Keratinocyte (primary cell): ENCODE measurements around the gene PDZD2. TPM values are rescaled to one million over a fixed set of nuclear protein-coding genes. Genes with fewer than 3 reads are reported as not detected.

ENCODE experiments used
- DNase-seq: peaks from one replicate; pipeline ENCODE4 v3.0.0-alpha.2; 2011; ENCODE audit warnings: low read depth, missing footprints, low spot score
- FAIRE-seq: peaks from 2 replicates; lab custom pipeline; 2011; peaks lifted over from hg19 to GRCh38; lab: Jason Lieb, UNC
- H2AFZ ChIP-seq: 2 replicates; pipeline ENCODE4 v1.6.0; 2012; ENCODE audit warnings: low read length, control low read depth, inconsistent platforms; ENCODE audit not compliant: control insufficient read depth
- H3K27ac ChIP-seq: 2 replicates; pipeline ENCODE4 v1.5.1; 2011; ENCODE audit warnings: low read length; ENCODE audit not compliant: control insufficient read depth, insufficient read depth
- H3K27me3 ChIP-seq: 3 replicates; pipeline ENCODE4 v1.6.0; 2011; ENCODE audit warnings: low read length; ENCODE audit not compliant: control insufficient read depth, insufficient read depth; ENCODE audit errors: extremely low read depth
- H3K36me3 ChIP-seq, 2 experiments: 2 replicates in 1 of 2; 3 replicates in 1 of 2; pipeline ENCODE4 v1.5.1; 2011; ENCODE audit warnings: low read length in 2 of 2, mild to moderate bottlenecking in 1 of 2; ENCODE audit not compliant: control insufficient read depth in 2 of 2, insufficient read depth in 2 of 2; ENCODE audit errors: extremely low read depth in 1 of 2
- H3K4me1 ChIP-seq: 3 replicates; pipeline ENCODE4 v1.5.1; 2011; ENCODE audit warnings: low read length; ENCODE audit not compliant: control insufficient read depth, insufficient read depth; ENCODE audit errors: extremely low read depth
- H3K4me2 ChIP-seq: 3 replicates; pipeline ENCODE4 v1.6.0; 2011; ENCODE audit warnings: low read depth, low read length; ENCODE audit not compliant: control insufficient read depth, insufficient read depth; ENCODE audit errors: extremely low read depth
- H3K4me3 ChIP-seq, 3 experiments: fragments of 200-600 bp in 1 of 3; sonication (generic) in 1 of 3; 2 replicates in 2 of 3; 3 replicates in 1 of 3; pipeline ENCODE4 v1.5.1; 2011 to 2016; ENCODE audit warnings: low read length in 3 of 3, mild to moderate bottlenecking in 3 of 3, control low read depth in 2 of 3, inconsistent platforms in 1 of 3, low read depth in 1 of 3, mixed read lengths in 1 of 3, mixed run types in 1 of 3, moderate library complexity in 1 of 3; ENCODE audit not compliant: control insufficient read depth in 2 of 3, insufficient read depth in 2 of 3; ENCODE audit errors: extremely low read depth in 1 of 3
- H3K79me2 ChIP-seq: 2 replicates; pipeline ENCODE4 v1.6.0; 2012; ENCODE audit warnings: low read length; ENCODE audit not compliant: control insufficient read depth, insufficient read depth
- H3K9ac ChIP-seq: 3 replicates; pipeline ENCODE4 v1.6.0; 2011; ENCODE audit warnings: low read length; ENCODE audit not compliant: control insufficient read depth, insufficient read depth; ENCODE audit errors: extremely low read depth
- H3K9me1 ChIP-seq: 3 replicates; pipeline ENCODE4 v1.6.0; 2011; ENCODE audit warnings: low read length; ENCODE audit not compliant: control insufficient read depth, insufficient read depth; ENCODE audit errors: extremely low read depth
- H3K9me3 ChIP-seq: 2 replicates; pipeline ENCODE4 v1.5.1; 2012; ENCODE audit warnings: low read depth, low read length; ENCODE audit not compliant: control insufficient read depth
- H4K20me1 ChIP-seq: 3 replicates; pipeline ENCODE4 v1.6.0; 2011; ENCODE audit warnings: low read length; ENCODE audit not compliant: control insufficient read depth, insufficient read depth; ENCODE audit errors: extremely low read depth
- EZH2 ChIP-seq: IDR thresholded peaks from one replicate; pipeline ENCODE4 v1.6.1; 2012; ENCODE audit warnings: inconsistent platforms, mild to moderate bottlenecking, low read length, moderate library complexity
- dilution Hi-C: fragments of 300-500 bp; cut with MboI; formaldehyde crosslinking; loops from one replicate; pipeline ENCODE4 v1.7.0; 2020; ENCODE audit warnings: low sequenced_read_pairs; ENCODE audit not compliant: extremely low pct_ligation_motif_present
- polyA plus RNA-seq, 5 experiments: library from polyadenylated mRNA; depleted of rRNA in 3 of 5; stranded (reverse) in 3 of 5; stranded (forward) in 1 of 5; unstranded in 1 of 5; fragments of >200 nt; gene quantifications; 1 replicate in 1 of 5; 2 replicates in 3 of 5; 3 replicates in 1 of 5; pipeline versions ENCODE4 v1.2.1 to v1.2.3, GENCODE V29; 2011 to 2012; ENCODE audit warnings: missing spikeins in 2 of 5, low read depth in 1 of 5, low replicate concordance in 1 of 5
- TF ChIP-seq, protein P1 (sequence below), 3 experiments: IDR thresholded peaks in 1 of 3; conservative IDR thresholded peaks in 1 of 3; optimal IDR thresholded peaks in 1 of 3; 2 replicates in 2 of 3; 3 replicates in 1 of 3; pipeline versions ENCODE3 to v1.5.1; 2011; ENCODE audit warnings: low read length in 3 of 3, mild to moderate bottlenecking in 3 of 3, moderate library complexity in 2 of 3, control low read depth in 1 of 3, inconsistent platforms in 1 of 3; ENCODE audit not compliant: insufficient read depth in 2 of 3; ENCODE audit errors: extremely low read depth in 1 of 3

PDZD2 gene
- polyA plus RNA-seq, 1 donor (not counting 4 experiments of a cell fraction or from before 2014, with no cell fraction given): 7.3 TPM

DNA sequence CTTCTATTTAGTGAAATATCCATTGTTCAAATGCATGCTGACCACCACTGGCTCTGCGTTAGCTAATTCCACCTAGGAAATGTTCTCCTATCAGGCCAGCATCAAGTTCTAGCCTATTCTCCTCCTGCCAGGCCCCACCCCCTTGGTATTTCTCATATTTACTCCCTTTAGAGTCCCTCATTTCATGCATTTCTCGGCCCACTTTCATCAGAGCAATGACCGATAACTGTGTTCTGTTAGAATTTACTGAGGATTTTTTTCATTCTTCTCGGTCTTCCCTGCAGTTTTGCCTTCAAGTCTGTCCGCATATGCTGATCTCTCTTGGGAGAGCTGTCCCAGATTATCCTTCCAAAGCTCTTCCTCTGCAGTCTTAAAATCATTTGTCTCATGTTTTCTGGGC, 391.8 kb downstream of the PDZD2 start:
- FAIRE-seq: no peak
- TF ChIP-seq, protein P1, sequence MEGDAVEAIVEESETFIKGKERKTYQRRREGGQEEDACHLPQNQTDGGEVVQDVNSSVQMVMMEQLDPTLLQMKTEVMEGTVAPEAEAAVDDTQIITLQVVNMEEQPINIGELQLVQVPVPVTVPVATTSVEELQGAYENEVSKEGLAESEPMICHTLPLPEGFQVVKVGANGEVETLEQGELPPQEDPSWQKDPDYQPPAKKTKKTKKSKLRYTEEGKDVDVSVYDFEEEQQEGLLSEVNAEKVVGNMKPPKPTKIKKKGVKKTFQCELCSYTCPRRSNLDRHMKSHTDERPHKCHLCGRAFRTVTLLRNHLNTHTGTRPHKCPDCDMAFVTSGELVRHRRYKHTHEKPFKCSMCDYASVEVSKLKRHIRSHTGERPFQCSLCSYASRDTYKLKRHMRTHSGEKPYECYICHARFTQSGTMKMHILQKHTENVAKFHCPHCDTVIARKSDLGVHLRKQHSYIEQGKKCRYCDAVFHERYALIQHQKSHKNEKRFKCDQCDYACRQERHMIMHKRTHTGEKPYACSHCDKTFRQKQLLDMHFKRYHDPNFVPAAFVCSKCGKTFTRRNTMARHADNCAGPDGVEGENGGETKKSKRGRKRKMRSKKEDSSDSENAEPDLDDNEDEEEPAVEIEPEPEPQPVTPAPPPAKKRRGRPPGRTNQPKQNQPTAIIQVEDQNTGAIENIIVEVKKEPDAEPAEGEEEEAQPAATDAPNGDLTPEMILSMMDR (optimal IDR thresholded peaks at IDR 0.05 in 1 of 3, IDR thresholded peaks at IDR 0.05 in 1 of 3, conservative IDR thresholded peaks at IDR 0.05 in 1 of 3; ENCODE audit: extremely low read depth in 1 of 3, insufficient read depth in 2 of 3, low read length in 3 of 3): no peak
- TF ChIP-seq EZH2: no peak
- H3K4me2 ChIP-seq: peak overlapping the region; percentile 17
- no peaks in the 10 kb centered on the region for H3K79me2 ChIP-seq
- H3K36me3 ChIP-seq: no peaks in the 10 kb centered on the region
- no peak overlapping the region for H3K27ac ChIP-seq
- no peaks in the 10 kb centered on the region for H4K20me1 ChIP-seq
- peaks cover 48% of the 10 kb centered on the region for H3K4me1 ChIP-seq
- H3K27me3 ChIP-seq: no peaks in the 10 kb centered on the region
- H3K9me3 ChIP-seq: no peaks in the 10 kb centered on the region
- H3K9me1 ChIP-seq: peaks cover 4% of the 10 kb centered on the region
- dilution Hi-C loops: no loop called here
- H2AFZ ChIP-seq: no peak overlapping the region
- no peak overlapping the region for H3K4me3 ChIP-seq
- no peak for DNase-seq
- no peak overlapping the region for H3K9ac ChIP-seq

- H3K9me1 ChIP-seq: peaks cover 4% of the 10 kb centered on the region
- no peaks in the 10 kb centered on the region for H3K79me2 ChIP-seq
- H3K4me3 ChIP-seq: no peak overlapping the region
- H3K36me3 ChIP-seq: no peaks in the 10 kb centered on the region
- FAIRE-seq: no peak
- H2AFZ ChIP-seq: no peak overlapping the region
- H3K4me1 ChIP-seq: peaks cover 48% of the 10 kb centered on the region
- H3K9ac ChIP-seq: no peak overlapping the region
- no peak for DNase-seq
- no peaks in the 10 kb centered on the region for H4K20me1 ChIP-seq
- no peak overlapping the region for H3K27ac ChIP-seq
- no peaks in the 10 kb centered on the region for H3K9me3 ChIP-seq
- H3K27me3 ChIP-seq: no peaks in the 10 kb centered on the region
- TF ChIP-seq, protein P1 (optimal IDR thresholded peaks at IDR 0.05 in 1 of 3, IDR thresholded peaks at IDR 0.05 in 1 of 3, conservative IDR thresholded peaks at IDR 0.05 in 1 of 3; ENCODE audit: extremely low read depth in 1 of 3, insufficient read depth in 2 of 3, low read length in 3 of 3): no peak
- TF ChIP-seq EZH2: no peak
- no peak overlapping the region for H3K4me2 ChIP-seq
- dilution Hi-C loops: no loop called here
Observed at GRCh38 chr5:32031089-32031488, 392.2 kb downstream of the PDZD2 start.
